ENCODE measurements around the gene CASQ1. TPM values are rescaled to one million over a fixed set of nuclear protein-coding genes. Genes with fewer than 3 reads are reported as not detected.

CASQ1 gene
- total RNA-seq, 1 donor, result not detected

DNA sequence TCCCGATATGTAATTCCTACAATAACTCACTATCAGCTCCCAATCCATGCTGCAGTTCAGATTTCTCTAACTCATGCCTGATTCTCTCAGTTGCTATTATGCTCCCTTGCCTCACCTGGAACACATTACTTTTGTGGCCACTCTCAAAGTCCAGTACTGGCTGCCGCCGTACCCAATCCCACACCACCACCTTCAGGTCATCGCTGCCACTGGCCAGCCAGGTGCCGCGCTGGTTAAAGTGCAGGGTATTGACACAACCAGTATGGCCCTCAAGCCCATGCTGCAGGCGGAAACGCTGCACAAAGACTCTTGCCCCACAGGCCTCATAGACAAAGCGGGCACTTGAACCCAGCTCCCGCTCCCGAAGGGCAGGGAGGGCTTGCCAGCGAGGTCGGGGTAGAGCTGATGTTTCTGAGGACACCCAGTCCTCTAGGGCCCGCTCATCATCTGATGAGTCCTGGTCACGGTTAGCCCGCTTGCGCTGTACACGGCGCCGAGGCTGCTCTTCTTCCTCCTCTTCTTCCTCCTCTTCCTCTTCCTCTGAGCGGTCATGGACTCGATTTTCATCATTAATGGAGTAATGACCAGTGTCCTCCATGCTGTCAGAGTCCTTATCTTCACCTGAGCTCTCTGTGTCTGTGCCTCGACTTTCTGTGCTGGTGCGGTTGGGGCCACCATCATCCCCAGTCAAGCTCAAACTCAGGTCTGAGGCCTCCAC lies 49.4 kb downstream of the CASQ1 start:
- no peak overlapping the region for H3K4me3 ChIP-seq (ENCODE audit: low read depth, low read length)
- DNase-seq (ENCODE audit: low read depth), result no peak
- TF ChIP-seq, protein P1, sequence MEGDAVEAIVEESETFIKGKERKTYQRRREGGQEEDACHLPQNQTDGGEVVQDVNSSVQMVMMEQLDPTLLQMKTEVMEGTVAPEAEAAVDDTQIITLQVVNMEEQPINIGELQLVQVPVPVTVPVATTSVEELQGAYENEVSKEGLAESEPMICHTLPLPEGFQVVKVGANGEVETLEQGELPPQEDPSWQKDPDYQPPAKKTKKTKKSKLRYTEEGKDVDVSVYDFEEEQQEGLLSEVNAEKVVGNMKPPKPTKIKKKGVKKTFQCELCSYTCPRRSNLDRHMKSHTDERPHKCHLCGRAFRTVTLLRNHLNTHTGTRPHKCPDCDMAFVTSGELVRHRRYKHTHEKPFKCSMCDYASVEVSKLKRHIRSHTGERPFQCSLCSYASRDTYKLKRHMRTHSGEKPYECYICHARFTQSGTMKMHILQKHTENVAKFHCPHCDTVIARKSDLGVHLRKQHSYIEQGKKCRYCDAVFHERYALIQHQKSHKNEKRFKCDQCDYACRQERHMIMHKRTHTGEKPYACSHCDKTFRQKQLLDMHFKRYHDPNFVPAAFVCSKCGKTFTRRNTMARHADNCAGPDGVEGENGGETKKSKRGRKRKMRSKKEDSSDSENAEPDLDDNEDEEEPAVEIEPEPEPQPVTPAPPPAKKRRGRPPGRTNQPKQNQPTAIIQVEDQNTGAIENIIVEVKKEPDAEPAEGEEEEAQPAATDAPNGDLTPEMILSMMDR (IDR thresholded peaks at IDR 0.05; ENCODE audit: insufficient read depth, low read depth, low read length), result no peak

- DNase-seq (ENCODE audit: low read depth), result no peak
- TF ChIP-seq, protein P1 (IDR thresholded peaks at IDR 0.05; ENCODE audit: insufficient read depth, low read depth, low read length), result no peak
- H3K4me3 ChIP-seq (ENCODE audit: low read depth, low read length), result no peak overlapping the region
Observed at GRCh38 chr1:160243767-160244166, 53.4 kb downstream of the CASQ1 start.

GRCh38 chr1:160244209-160244608 lies 53.8 kb downstream of the CASQ1 start:
- TF ChIP-seq, protein P1 (IDR thresholded peaks at IDR 0.05; ENCODE audit: insufficient read depth, low read depth, low read length), result no peak
- DNase-seq (ENCODE audit: low read depth), result no peak

GRCh38 chr1:160245434-160245833 lies 55.1 kb downstream of the CASQ1 start:
- no peak overlapping the region for H3K4me3 ChIP-seq (ENCODE audit: low read depth, low read length)
- DNase-seq (ENCODE audit: low read depth), result no peak
- TF ChIP-seq, protein P1 (IDR thresholded peaks at IDR 0.05; ENCODE audit: insufficient read depth, low read depth, low read length), result no peak

More at GRCh38 chr1:160244209-160244608, 53.8 kb downstream of the CASQ1 start:
- no peak overlapping the region for H3K4me3 ChIP-seq (ENCODE audit: low read depth, low read length)

DNA sequence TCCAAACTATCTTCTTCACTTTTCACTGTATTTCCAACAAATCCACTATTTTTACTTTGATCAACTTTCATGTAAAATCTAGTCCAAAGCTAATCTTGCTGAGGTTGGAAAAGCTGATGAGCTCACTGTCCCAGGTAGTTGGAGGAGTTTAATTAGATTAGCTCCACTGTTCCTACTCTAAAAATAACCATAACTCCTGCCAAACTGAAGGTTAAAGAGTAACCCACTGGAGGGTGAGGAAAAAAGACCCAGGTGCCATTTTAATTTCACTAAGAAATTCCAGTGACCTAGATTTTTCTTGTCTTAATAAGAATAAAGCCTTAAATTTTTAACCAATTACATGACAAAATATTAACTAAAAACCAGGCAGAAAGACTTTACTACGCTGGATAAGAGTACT lies 56.7 kb downstream of the CASQ1 start:
- TF ChIP-seq, protein P1 (IDR thresholded peaks at IDR 0.05; ENCODE audit: insufficient read depth, low read depth, low read length), result no peak
- H3K4me3 ChIP-seq (ENCODE audit: low read depth, low read length), result no peak overlapping the region
- no peak for DNase-seq (ENCODE audit: low read depth)

DNA sequence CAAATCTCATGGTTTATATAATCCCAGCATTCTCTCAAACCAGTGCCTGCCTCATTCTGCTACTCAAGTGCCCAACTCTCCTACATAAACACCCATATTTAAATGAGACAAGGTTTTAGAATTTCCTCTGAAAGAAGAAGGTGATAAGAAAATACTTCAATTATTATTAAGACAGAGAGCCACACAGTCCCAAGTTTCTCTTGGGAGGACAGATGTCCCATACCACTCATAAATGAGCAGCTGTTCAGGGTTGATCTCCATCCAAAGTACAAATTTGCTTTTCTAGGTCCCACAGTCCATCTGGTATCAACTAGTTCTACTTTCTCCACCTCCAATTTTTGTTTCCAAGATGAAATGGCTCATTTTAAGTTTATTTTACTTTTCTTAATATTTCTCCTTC lies 60.6 kb downstream of the CASQ1 start:
- no peak overlapping the region for H3K4me3 ChIP-seq (ENCODE audit: low read depth, low read length)
- DNase-seq (ENCODE audit: low read depth), result no peak
- TF ChIP-seq, protein P1 (IDR thresholded peaks at IDR 0.05; ENCODE audit: insufficient read depth, low read depth, low read length), result no peak

Other genes starting within 250 kb of the CASQ1 start
- not detected in 2 replicates for gene IGSF9, start 245.0 kb upstream of the CASQ1 start, total RNA-seq
- not detected in 2 replicates for gene SLAMF9, start 236.3 kb upstream of the CASQ1 start, total RNA-seq
- gene PIGM, start 158.6 kb upstream of the CASQ1 start, total RNA-seq, result 4.2 and 6.0 TPM in 2 replicates
- under 0.01 TPM in 1 of 2 replicates, not detected in the other for gene KCNJ10, start 120.4 kb upstream of the CASQ1 start, total RNA-seq
- gene KCNJ9, start 109.0 kb upstream of the CASQ1 start, total RNA-seq, result not detected in 2 replicates
- 13.9 and 14.7 TPM in 2 replicates for gene IGSF8, start 92.0 kb upstream of the CASQ1 start, total RNA-seq
- gene ATP1A2, start 74.8 kb upstream of the CASQ1 start, total RNA-seq, result not detected in 2 replicates
- not detected in 2 replicates for gene ATP1A4, start 39.0 kb upstream of the CASQ1 start, total RNA-seq
- gene PEA15, start 14.8 kb downstream of the CASQ1 start, total RNA-seq, result 118 and 138 TPM in 2 replicates
- 68.6 and 75.1 TPM in 2 replicates for gene DCAF8, start 72.0 kb downstream of the CASQ1 start, total RNA-seq
- gene PEX19, start 94.6 kb downstream of the CASQ1 start, total RNA-seq, result 39.6 and 51.0 TPM in 2 replicates
- gene COPA, start 152.7 kb downstream of the CASQ1 start, total RNA-seq, result 295 and 322 TPM in 2 replicates
- gene NCSTN, start 152.8 kb downstream of the CASQ1 start, total RNA-seq, result 109 and 165 TPM in 2 replicates
- gene NHLH1, start 176.5 kb downstream of the CASQ1 start, total RNA-seq, result under 0.01 TPM in 1 of 2 replicates, not detected in the other
- not detected in 2 replicates for gene VANGL2, start 210.0 kb downstream of the CASQ1 start, total RNA-seq